GM19395 (cell line): Measurements from ENCODE around the gene CLIC4.
A peak's percentile ranks its signal among the peaks of the same experiment; 100 is the strongest.
"Not testable (repeated sequence)": the region's sequence is repeated elsewhere in the genome, so short reads cannot be mapped to it uniquely, and the experiment has no call there.

ENCODE experiments used
- ATAC-seq: cut with Tn5 transposase; IDR thresholded peaks from one replicate; pipeline ENCODE4 v1.9.1; 2021; ENCODE audit warnings: mild to moderate bottlenecking, moderate library complexity; ENCODE audit not compliant: unreplicated experiment

Gene CLIC4

GRCh38 chr1:24803987-24804530 is 58.8 kb downstream of the CLIC4 start:
- no peak for ATAC-seq

GRCh38 chr1:24805534-24806301 is 60.5 kb downstream of the CLIC4 start:
- no peak for ATAC-seq

- no peak for ATAC-seq
Observed at GRCh38 chr1:24806588-24806987, 61.3 kb downstream of the CLIC4 start.

GRCh38 chr1:24811494-24811893 is 66.2 kb downstream of the CLIC4 start:
- not testable (repeated sequence) for ATAC-seq

- not testable (repeated sequence) for ATAC-seq
Observed at GRCh38 chr1:24820221-24820620, 75.0 kb downstream of the CLIC4 start.

GRCh38 chr1:24822887-24823286 is 77.6 kb downstream of the CLIC4 start:
- ATAC-seq: no peak

GRCh38 chr1:24823486-24823885 is 78.2 kb downstream of the CLIC4 start:
- ATAC-seq: not testable (repeated sequence)

- no peak for ATAC-seq
Observed at GRCh38 chr1:24825174-24825573, 79.9 kb downstream of the CLIC4 start.

GRCh38 chr1:24826510-24826909 is 81.3 kb downstream of the CLIC4 start:
- ATAC-seq: no peak

- no peak for ATAC-seq
Observed at GRCh38 chr1:24827379-24828135, 82.3 kb downstream of the CLIC4 start.

- no peak for ATAC-seq
Observed at GRCh38 chr1:24828183-24828886, 83.1 kb downstream of the CLIC4 start.

GRCh38 chr1:24828887-24829192 is 83.6 kb downstream of the CLIC4 start:
- ATAC-seq: no peak

- no peak for ATAC-seq
Observed at GRCh38 chr1:24830680-24831272, 85.5 kb downstream of the CLIC4 start.

- no peak for ATAC-seq
Observed at GRCh38 chr1:24841593-24841992, 96.3 kb downstream of the CLIC4 start.

- ATAC-seq: no peak
Observed at GRCh38 chr1:24846671-24847070, 101.4 kb downstream of the CLIC4 start.

- peak; percentile 90 for ATAC-seq
Observed at GRCh38 chr1:24847995-24848881, 103.0 kb downstream of the CLIC4 start.

- ATAC-seq: no peak
Observed at GRCh38 chr1:24849672-24850295, 104.5 kb downstream of the CLIC4 start.

GRCh38 chr1:24850328-24850920 is 105.2 kb downstream of the CLIC4 start:
- no peak for ATAC-seq

GRCh38 chr1:24853649-24854048 is 108.4 kb downstream of the CLIC4 start:
- ATAC-seq: no peak
